WTC11 (cell line): ENCODE measurements around the gene ANTXR2. TPM values are rescaled to one million over a fixed set of nuclear protein-coding genes. Genes with fewer than 3 reads are reported as not detected.

Source experiments
- ATAC-seq: fragments of 200-7000 bp; cut with Tn5 transposase; 2 replicates; pipeline ENCODE4 v1.10.0; 2021; ENCODE audit warnings: mild to moderate bottlenecking, moderate library complexity
- CTCF ChIA-PET: fragments of 300-600 bp; sonication (Branson Sonifier 250); formaldehyde crosslinking; loops from one replicate; lab custom pipeline; 2021; ENCODE audit warnings: antibody characterized with exemption; lab: Charles Lee
- POLR2A ChIA-PET: fragments of 350-600 bp; sonication (Branson Sonifier 250); formaldehyde crosslinking; loops from one replicate; lab custom pipeline; 2021; ENCODE audit warnings: antibody characterized with exemption; lab: Charles Lee
- DNase-seq: peaks from one replicate; pipeline ENCODE4 v3.0.0; 2021; ENCODE audit warnings: low spot score
- H3K27ac Mint-ChIP-seq: 2 replicates; pipeline ENCODE4 v1.8.0; 2021; ENCODE audit warnings: mixed read lengths
- H3K27me3 Mint-ChIP-seq: 2 replicates; pipeline ENCODE4 v1.8.0; 2021; ENCODE audit warnings: low read depth, mild to moderate bottlenecking, moderate library complexity, mixed read lengths
- H3K36me3 Mint-ChIP-seq: 2 replicates; pipeline ENCODE4 v1.8.0; 2021; ENCODE audit warnings: mixed read lengths
- H3K4me1 Mint-ChIP-seq: 2 replicates; pipeline ENCODE4 v1.8.0; 2022; ENCODE audit warnings: mixed read lengths
- H3K4me3 Mint-ChIP-seq: 2 replicates; pipeline ENCODE4 v1.8.0; 2021; ENCODE audit warnings: mild to moderate bottlenecking, moderate library complexity, mixed read lengths
- H3K9me3 Mint-ChIP-seq: 2 replicates; pipeline ENCODE4 v1.8.0; 2021; ENCODE audit warnings: mixed read lengths
- AFF4 ChIP-seq: sonication (generic); formaldehyde crosslinking; IDR thresholded peaks from 2 replicates; pipeline ENCODE4 v1.8.1; 2023; ENCODE audit warnings: mild to moderate bottlenecking, missing genetic modification reagents, borderline replicate concordance
- ERG ChIP-seq: fragments of 250-450 bp; sonication (Bioruptor Pico); IDR thresholded peaks from 2 replicates; pipeline ENCODE4 v1.8.0; 2021; ENCODE audit warnings: mild to moderate bottlenecking
- ESRRA ChIP-seq: sonication (generic); formaldehyde crosslinking; IDR thresholded peaks from 2 replicates; pipeline ENCODE4 v1.8.1; 2022; ENCODE audit warnings: mild to moderate bottlenecking, missing genetic modification reagents, borderline replicate concordance
- ETV6 ChIP-seq: sonication (generic); formaldehyde crosslinking; IDR thresholded peaks from 2 replicates; pipeline ENCODE4 v1.8.1; 2022; ENCODE audit warnings: mild to moderate bottlenecking, missing genetic modification reagents
- FOXP1 ChIP-seq: sonication (generic); formaldehyde crosslinking; IDR thresholded peaks from 2 replicates; pipeline ENCODE4 v1.8.0; 2022; ENCODE audit warnings: missing genetic modification reagents, mild to moderate bottlenecking, moderate library complexity, borderline replicate concordance
- GRHL2 ChIP-seq: fragments of 250-450 bp; sonication (Bioruptor Pico); IDR thresholded peaks from 2 replicates; pipeline ENCODE4 v1.8.0; 2022; ENCODE audit warnings: mild to moderate bottlenecking, moderate library complexity; ENCODE audit not compliant: insufficient replicate concordance, severe bottlenecking
- HMGXB4 ChIP-seq: sonication (generic); formaldehyde crosslinking; IDR thresholded peaks from 2 replicates; pipeline ENCODE4 v1.8.1; 2023; ENCODE audit warnings: mild to moderate bottlenecking, moderate library complexity, missing genetic modification reagents
- IRF2 ChIP-seq: sonication (generic); formaldehyde crosslinking; IDR thresholded peaks from 2 replicates; pipeline ENCODE4 v1.8.0; 2022; ENCODE audit warnings: low read depth, missing genetic modification reagents, borderline replicate concordance
- KAT7 ChIP-seq: sonication (generic); formaldehyde crosslinking; IDR thresholded peaks from 2 replicates; pipeline ENCODE4 v1.8.1; 2023; ENCODE audit warnings: missing genetic modification reagents, mild to moderate bottlenecking, borderline replicate concordance
- NFE2L1 ChIP-seq: sonication (generic); formaldehyde crosslinking; IDR thresholded peaks from 2 replicates; pipeline ENCODE4 v1.8.1; 2023; ENCODE audit warnings: missing genetic modification reagents
- OVOL2 ChIP-seq: fragments of 250-450 bp; sonication (Bioruptor Pico); IDR thresholded peaks from 2 replicates; pipeline ENCODE4 v1.9.0; 2021; ENCODE audit warnings: mild to moderate bottlenecking, borderline replicate concordance
- USF2 ChIP-seq: sonication (generic); formaldehyde crosslinking; IDR thresholded peaks from 2 replicates; pipeline ENCODE4 v1.8.1; 2023; ENCODE audit warnings: mild to moderate bottlenecking, missing genetic modification reagents, moderate library complexity
- ZBTB21 ChIP-seq: sonication (generic); formaldehyde crosslinking; IDR thresholded peaks from 2 replicates; pipeline ENCODE4 v1.8.1; 2023; ENCODE audit warnings: mild to moderate bottlenecking, missing genetic modification reagents, borderline replicate concordance
- ZNF219 ChIP-seq: sonication (generic); formaldehyde crosslinking; IDR thresholded peaks from 2 replicates; pipeline ENCODE4 v1.8.0; 2023; ENCODE audit warnings: missing genetic modification reagents, mild to moderate bottlenecking, borderline replicate concordance
- ZNF317 ChIP-seq: sonication (generic); formaldehyde crosslinking; IDR thresholded peaks from 2 replicates; pipeline ENCODE4 v1.8.1; 2023; ENCODE audit warnings: low read depth, mild to moderate bottlenecking, moderate library complexity, missing genetic modification reagents, borderline replicate concordance
- ZNF396 ChIP-seq: fragments of 250-450 bp; sonication (Bioruptor Pico); IDR thresholded peaks from 2 replicates; pipeline ENCODE4 v1.8.0; 2021; ENCODE audit warnings: mild to moderate bottlenecking, moderate library complexity, borderline replicate concordance
- ZNF512 ChIP-seq: sonication (generic); formaldehyde crosslinking; IDR thresholded peaks from 2 replicates; pipeline ENCODE4 v1.8.1; 2022; ENCODE audit warnings: missing genetic modification reagents, borderline replicate concordance
- ZNF671 ChIP-seq: fragments of 250-450 bp; sonication (Bioruptor Pico); IDR thresholded peaks from 2 replicates; pipeline ENCODE4 v1.8.0; 2021; ENCODE audit warnings: mild to moderate bottlenecking
- total RNA-seq: library from RNA; stranded (reverse); gene quantifications from 3 replicates; pipeline ENCODE4 v1.2.3, GENCODE V29; 2021
- TF ChIP-seq, protein P1 (sequence below): fragments of 250-450 bp; sonication (Bioruptor Pico); IDR thresholded peaks from 2 replicates; pipeline ENCODE4 v2.1.2; 2022; ENCODE audit warnings: mild to moderate bottlenecking, moderate library complexity
- TF ChIP-seq, protein P2 (sequence below): sonication (generic); formaldehyde crosslinking; IDR thresholded peaks from 2 replicates; pipeline ENCODE4 v1.8.1; 2022; ENCODE audit warnings: mild to moderate bottlenecking, moderate library complexity, missing genetic modification reagents

Gene ANTXR2
- total RNA-seq, 1 experiment from 2014 or later: 9.9 TPM

- TF ChIP-seq AFF4 (CRISPR knock-in tag) (no peak), ZNF512 (CRISPR knock-in tag) (no peak), USF2 (CRISPR knock-in tag) (no peak), ERG (no peak)
- TF ChIP-seq, protein P1, sequence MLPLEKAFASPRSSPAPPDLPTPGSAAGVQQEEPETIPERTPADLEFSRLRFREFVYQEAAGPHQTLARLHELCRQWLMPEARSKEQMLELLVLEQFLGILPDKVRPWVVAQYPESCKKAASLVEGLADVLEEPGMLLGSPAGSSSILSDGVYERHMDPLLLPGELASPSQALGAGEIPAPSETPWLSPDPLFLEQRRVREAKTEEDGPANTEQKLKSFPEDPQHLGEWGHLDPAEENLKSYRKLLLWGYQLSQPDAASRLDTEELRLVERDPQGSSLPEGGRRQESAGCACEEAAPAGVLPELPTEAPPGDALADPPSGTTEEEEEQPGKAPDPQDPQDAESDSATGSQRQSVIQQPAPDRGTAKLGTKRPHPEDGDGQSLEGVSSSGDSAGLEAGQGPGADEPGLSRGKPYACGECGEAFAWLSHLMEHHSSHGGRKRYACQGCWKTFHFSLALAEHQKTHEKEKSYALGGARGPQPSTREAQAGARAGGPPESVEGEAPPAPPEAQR (CRISPR knock-in tag): no peak
- TF ChIP-seq, all 79 proteins: peak for 0
Observed at GRCh38 chr4:79996851-79997250, 76.2 kb downstream of the ANTXR2 start (continued).

DNA sequence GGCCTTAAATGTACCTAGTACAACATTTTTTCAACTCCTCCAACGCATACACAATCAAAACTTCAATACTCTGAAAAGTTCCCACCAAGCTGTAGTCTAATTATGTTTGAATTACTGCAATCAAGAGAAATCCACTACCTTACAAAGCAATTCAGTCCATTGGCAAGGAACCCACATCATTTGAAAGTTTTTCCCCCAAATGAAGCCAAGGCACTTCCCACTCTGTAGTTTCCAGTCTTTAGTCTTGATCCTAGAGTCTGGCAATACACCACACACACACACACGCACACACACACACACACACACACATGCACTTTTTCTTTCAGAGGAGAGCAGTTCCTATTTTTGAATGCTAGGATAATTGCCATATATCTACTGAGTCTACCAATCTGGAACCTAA is 79.6 kb downstream of the ANTXR2 start:
- no peak for TF ChIP-seq KAT7 (CRISPR knock-in tag)
- TF ChIP-seq HMGXB4 (CRISPR knock-in tag): no peak
- TF ChIP-seq ZBTB21 (CRISPR knock-in tag): no peak
- TF ChIP-seq ZNF219 (CRISPR knock-in tag): no peak
- TF ChIP-seq ZNF396 (CRISPR knock-in tag): no peak
- no peak for TF ChIP-seq OVOL2 (CRISPR knock-in tag)
- no peak for TF ChIP-seq NFE2L1 (CRISPR knock-in tag)
- no peak for TF ChIP-seq ZNF317 (CRISPR knock-in tag)
- no peak for TF ChIP-seq FOXP1 (CRISPR knock-in tag)
- TF ChIP-seq GRHL2 (CRISPR knock-in tag): no peak
- TF ChIP-seq IRF2 (CRISPR knock-in tag): no peak
- no peak for TF ChIP-seq ZNF671
- TF ChIP-seq, protein P2, sequence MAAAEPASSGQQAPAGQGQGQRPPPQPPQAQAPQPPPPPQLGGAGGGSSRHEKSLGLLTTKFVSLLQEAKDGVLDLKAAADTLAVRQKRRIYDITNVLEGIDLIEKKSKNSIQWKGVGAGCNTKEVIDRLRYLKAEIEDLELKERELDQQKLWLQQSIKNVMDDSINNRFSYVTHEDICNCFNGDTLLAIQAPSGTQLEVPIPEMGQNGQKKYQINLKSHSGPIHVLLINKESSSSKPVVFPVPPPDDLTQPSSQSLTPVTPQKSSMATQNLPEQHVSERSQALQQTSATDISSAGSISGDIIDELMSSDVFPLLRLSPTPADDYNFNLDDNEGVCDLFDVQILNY: no peak
- no peak for TF ChIP-seq ESRRA (CRISPR knock-in tag)
- no peak for TF ChIP-seq ETV6 (CRISPR knock-in tag)

More for the DNA sequence above, 79.6 kb downstream of the ANTXR2 start:
- Mint-ChIP-seq H3K36me3 (no peaks in the 10 kb centered on the region), H3K9me3 (no peaks in the 10 kb centered on the region), H3K4me1 (peaks cover 2% of the 10 kb centered on the region; the same call in 1 of the 2 replicates), H3K27ac (no peak overlapping the region), H3K27me3 (no peaks in the 10 kb centered on the region), H3K4me3 (no peak overlapping the region)
- ChIA-PET CTCF (no interaction called here), POLR2A (no interaction called here)
- DNase-seq (no peak), ATAC-seq (no peak)
